Psoas muscle (tissue), 8 donors: ENCODE results near the gene RUFY3. TPM values are rescaled to one million over a fixed set of nuclear protein-coding genes. Genes with fewer than 3 reads are reported as not detected.
"Not testable (repeated sequence)": the region's sequence is repeated elsewhere in the genome, so short reads cannot be mapped to it uniquely, and the experiment has no call there.

Experiments
- ATAC-seq, 4 donors: fragments of 200-7000 bp; cut with Tn5 transposase; one replicate each; pipeline ENCODE4 v1.9.1; 2020; ENCODE audit warnings: moderate library complexity in 3 of 4, mild to moderate bottlenecking in 2 of 4
- DNase-seq, 2 donors: peaks; one replicate each; pipeline ENCODE4 v3.0.0-alpha.2; 2020
- H3K27ac ChIP-seq: fragments of 200-600 bp; one replicate; pipeline ENCODE4 v1.8.0; 2022
- H3K27me3 ChIP-seq, 3 donors: fragments of 200-600 bp in 1 of 3; one replicate each; pipeline versions ENCODE4 v1.6.1 to v1.8.0; 2013 to 2022; ENCODE audit warnings: low read length in 2 of 3, mild to moderate bottlenecking in 2 of 3, moderate library complexity in 1 of 3; ENCODE audit not compliant: insufficient read depth in 3 of 3
- H3K36me3 ChIP-seq, 2 donors: fragments of 200-600 bp in 1 of 2; one replicate each; pipeline versions ENCODE4 v1.6.1 to v1.8.0; 2013 to 2022; ENCODE audit warnings: low read depth in 1 of 2, mild to moderate bottlenecking in 1 of 2, moderate library complexity in 1 of 2; ENCODE audit not compliant: insufficient read depth in 1 of 2
- H3K4me1 ChIP-seq: fragments of 200-600 bp; one replicate; pipeline ENCODE4 v1.8.0; 2022
- H3K4me3 ChIP-seq: fragments of 200-600 bp; one replicate; pipeline ENCODE4 v1.8.0; 2022; ENCODE audit warnings: mild to moderate bottlenecking
- H3K9me3 ChIP-seq: fragments of 200-600 bp; one replicate; pipeline ENCODE4 v1.8.0; 2022
- whole genome bisulfite sequencing, 3 donors: extraction: QIAGEN DNeasy Blood & Tissue Kit; methylation state at CpG; one replicate each; pipeline versions ENCODE4 v1.1.6 to v1.1.7; 2013; 5-methylcytosine and 5-hydroxymethylcytosine counted together
- intact Hi-C, 2 donors: fragments of 100-400 bp; cut with DNase I; formaldehyde crosslinking; loops; one replicate each; pipeline versions ENCODE4 v1.11.0 to v1.14.2; 2022
- polyA plus RNA-seq, 3 donors: library from polyadenylated mRNA; stranded (reverse); fragments of 200-250 nt; gene quantifications; one replicate each; pipeline ENCODE4 v1.2.3, GENCODE V29; 2013
- total RNA-seq, 4 donors: library from RNA; stranded (reverse); fragmentation: NEBNext Ultra II Directional in 2 of 4; extraction: Animal tissue kit (Norgen Biotek cat#: 25700) in 2 of 4; gene quantifications; one replicate each; pipeline versions ENCODE4 v1.2.1 to v1.2.4, GENCODE V29; 2021 to 2023
- TF ChIP-seq, protein P1 (sequence below): fragments of 200-600 bp; IDR thresholded peaks from one replicate; pipeline ENCODE4 v1.8.0; 2022; ENCODE audit warnings: antibody characterized with exemption
- donor health status: healthy with polysubstance abuse.
- donor health status: DM: no; HTN: no; CAD: no; lungs with moderate emphysema.
- donor health status: Bipolar disorder and iron deficiency.
- donor health status: healthy.
- donor health status: DM: yes; HTN: yes; CAD: no.
- donor health status: DM: no; HTN: no; CAD: no.
- donor health status: DM: no; HTN: no; CAD: no.
- donor health status: DM: yes; HTN: yes; CAD: no.

The RUFY3 gene
- total and polyA plus RNA-seq, 7 donors = 15.1 to 53.7 (median 35.2) TPM

DNA sequence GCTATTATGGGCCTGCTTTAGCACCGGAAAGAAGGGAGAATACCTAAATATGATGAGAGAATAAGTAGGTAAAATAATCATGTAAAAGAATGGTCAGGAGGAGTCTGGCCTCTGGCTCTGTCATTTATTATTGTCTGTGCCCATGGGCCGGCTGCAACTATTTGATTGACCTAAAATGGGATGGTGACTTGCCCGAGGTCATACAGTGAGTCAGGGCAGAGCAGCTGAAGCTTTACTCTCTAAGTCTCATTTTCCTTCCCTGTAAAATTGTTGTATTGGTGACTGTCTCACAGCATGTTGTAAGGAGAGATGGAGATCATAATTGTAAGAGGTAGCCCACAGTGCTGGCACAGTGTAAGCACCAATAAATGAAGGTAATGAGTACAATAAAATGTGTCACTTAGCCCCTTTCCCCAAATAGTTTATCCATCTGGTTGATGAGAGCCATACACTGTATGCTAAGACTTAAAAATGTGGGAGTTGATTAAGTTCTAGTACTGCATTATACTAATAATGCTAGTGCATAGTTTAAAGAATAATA, 39.6 kb downstream of the RUFY3 start:
- Histone ChIP-seq H3K4me3 (no peak overlapping the region), H3K9me3 (no peaks in the 10 kb centered on the region), H3K36me3 (peaks cover 0 to 40% of the 10 kb centered on the region in 2 donors), H3K27ac (no peak overlapping the region), H3K4me1 (no peaks in the 10 kb centered on the region), H3K27me3 (no peaks in the 10 kb centered on the region)
- WGBS, 3 donors = 84 to 93% (median 87%) methylated on average over 3 of the region's 3 CpGs
- TF ChIP-seq, protein P1, sequence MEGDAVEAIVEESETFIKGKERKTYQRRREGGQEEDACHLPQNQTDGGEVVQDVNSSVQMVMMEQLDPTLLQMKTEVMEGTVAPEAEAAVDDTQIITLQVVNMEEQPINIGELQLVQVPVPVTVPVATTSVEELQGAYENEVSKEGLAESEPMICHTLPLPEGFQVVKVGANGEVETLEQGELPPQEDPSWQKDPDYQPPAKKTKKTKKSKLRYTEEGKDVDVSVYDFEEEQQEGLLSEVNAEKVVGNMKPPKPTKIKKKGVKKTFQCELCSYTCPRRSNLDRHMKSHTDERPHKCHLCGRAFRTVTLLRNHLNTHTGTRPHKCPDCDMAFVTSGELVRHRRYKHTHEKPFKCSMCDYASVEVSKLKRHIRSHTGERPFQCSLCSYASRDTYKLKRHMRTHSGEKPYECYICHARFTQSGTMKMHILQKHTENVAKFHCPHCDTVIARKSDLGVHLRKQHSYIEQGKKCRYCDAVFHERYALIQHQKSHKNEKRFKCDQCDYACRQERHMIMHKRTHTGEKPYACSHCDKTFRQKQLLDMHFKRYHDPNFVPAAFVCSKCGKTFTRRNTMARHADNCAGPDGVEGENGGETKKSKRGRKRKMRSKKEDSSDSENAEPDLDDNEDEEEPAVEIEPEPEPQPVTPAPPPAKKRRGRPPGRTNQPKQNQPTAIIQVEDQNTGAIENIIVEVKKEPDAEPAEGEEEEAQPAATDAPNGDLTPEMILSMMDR = no peak
- DNase-seq (no peak), ATAC-seq (peak in 2 of 4 donors; percentile 36 to 74)
- intact Hi-C loops = no loop called here

DNA sequence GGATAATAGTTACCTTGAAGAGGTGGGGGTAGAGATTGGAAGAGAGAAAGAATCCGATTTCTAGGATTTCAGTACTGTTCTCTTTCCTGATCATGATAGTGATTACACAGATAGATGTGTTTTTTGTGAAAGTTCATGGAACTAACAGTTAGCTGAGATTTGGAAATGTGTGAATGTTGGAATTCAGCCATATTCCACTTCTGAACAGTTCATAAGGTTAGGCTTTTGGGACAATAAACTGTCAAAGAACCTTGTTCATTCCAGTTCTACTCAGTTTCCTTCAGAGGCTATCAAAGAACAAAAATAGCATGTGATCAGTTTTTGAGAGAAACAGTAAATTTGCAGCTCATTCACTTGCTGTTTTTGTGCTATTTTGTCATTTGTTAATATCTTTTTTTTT, 43.6 kb downstream of the RUFY3 start:
- no peak overlapping the region for H3K27ac ChIP-seq
- no peaks in the 10 kb centered on the region for H3K4me1 ChIP-seq
- H3K36me3 ChIP-seq = peaks cover 0 to 73% of the 10 kb centered on the region in 2 donors
- TF ChIP-seq, protein P1 = no peak
- intact Hi-C loops = no loop called here
- no peaks in the 10 kb centered on the region for H3K9me3 ChIP-seq
- ATAC-seq (no peak), DNase-seq (no peak)
- H3K4me3 ChIP-seq = no peak overlapping the region
- no peaks in the 10 kb centered on the region for H3K27me3 ChIP-seq
- 95 to 100% (median 100%) methylated on average over 1 of the region's 1 CpG for WGBS, 3 donors

DNA sequence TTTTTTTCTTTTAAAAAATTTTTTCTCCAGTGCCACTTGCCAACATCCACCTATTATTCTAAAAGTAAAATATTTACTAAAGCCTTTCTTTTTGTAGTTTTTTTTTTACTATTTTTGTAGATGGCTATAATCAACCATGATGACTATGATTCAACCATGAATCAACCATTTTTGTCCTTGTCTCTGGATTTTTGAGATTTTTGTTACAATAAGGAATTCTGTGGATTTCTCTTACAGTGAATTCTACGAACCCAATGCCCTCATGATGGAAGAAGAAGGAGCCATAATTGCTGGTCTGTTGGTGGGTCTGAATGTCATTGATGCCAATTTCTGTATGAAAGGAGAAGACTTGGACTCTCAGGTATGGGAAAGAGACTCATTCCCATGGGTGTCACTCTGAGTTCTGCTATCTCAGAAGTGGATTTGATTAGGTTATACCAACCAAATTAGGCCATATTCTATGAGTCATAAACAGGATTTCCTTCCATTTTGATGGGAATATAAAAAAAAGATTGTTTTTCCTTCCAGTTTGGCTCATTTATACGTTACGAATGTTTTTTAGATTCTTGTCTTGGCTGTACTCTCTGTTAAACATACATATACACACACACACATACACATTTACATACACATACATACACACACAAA, 46.7 kb downstream of the RUFY3 start:
- Histone ChIP-seq H3K4me1 (no peaks in the 10 kb centered on the region), H3K27me3 (no peaks in the 10 kb centered on the region), H3K9me3 (no peaks in the 10 kb centered on the region), H3K4me3 (no peak overlapping the region), H3K27ac (no peak overlapping the region), H3K36me3 (peaks cover 0 to 92% of the 10 kb centered on the region in 2 donors)
- TF ChIP-seq, protein P1 = no peak
- ATAC-seq (no peak), DNase-seq (no peak)
- intact Hi-C loops = no loop called here
- 77 to 89% (median 87%) methylated on average over 3 of the region's 3 CpGs for WGBS, 3 donors

DNA sequence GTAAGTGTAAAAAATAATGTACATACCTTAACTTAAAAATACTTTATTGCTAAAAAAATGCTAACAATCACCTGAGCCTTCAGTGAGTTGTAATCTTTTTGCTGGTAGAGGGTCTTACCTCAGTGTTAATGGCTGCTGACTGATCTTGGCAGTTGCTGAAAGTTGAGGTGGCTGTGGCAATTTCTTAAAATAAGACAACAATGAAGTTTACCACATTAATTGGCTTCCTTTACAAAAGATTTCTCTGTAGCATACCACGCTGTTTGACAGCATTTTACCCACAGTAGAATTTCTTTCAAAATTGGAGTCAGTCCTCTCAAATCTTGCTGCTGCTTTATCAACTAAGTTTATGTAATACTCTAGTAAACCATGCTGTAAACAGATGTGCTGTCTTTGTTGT, 47.6 kb downstream of the RUFY3 start:
- DNase-seq, ATAC-seq, intact Hi-C loops, H3K27me3 ChIP-seq, H3K4me1 ChIP-seq, H3K4me3 ChIP-seq, H3K9me3 ChIP-seq, H3K27ac ChIP-seq: not testable (repeated sequence)
- WGBS, 3 donors = 42 to 99% (median 94%) methylated on average over 1 of the region's 1 CpG
- H3K36me3 ChIP-seq = peaks cover 0 to 92% of the 10 kb centered on the region in 2 donors

DNA sequence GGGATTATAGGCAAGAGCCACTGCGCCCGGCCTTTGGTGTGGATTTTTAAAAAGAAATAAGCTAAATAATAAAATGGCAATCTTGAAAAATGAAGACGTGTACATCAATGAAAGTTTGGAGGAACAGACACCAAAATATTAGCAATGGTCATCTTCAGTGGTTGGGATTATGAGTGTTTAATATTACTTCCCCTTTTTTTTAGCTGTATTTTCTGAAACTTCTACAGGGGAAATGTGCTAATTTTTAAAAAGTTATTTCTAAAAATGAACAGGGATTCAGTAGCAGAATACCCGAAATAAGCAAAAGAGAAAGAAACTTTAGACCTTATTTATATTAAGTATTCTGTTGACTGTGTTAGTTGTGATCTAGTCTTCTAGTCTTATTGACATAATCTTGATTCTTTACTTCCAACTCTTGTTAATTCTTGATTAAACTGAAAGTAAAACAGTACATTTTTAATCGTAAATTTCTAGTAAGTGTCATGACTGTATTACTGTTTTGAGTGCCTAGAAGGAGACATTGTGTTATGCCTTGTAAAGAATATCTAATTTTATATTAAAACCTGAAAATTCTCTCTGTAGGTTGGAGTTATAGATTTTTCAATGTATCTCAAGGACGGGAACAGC, 51.3 kb downstream of the RUFY3 start:
- 91 to 96% (median 93%) methylated on average over 6 of the region's 6 CpGs for WGBS, 3 donors
- no peak for DNase-seq
- Histone ChIP-seq H3K27ac (no peak overlapping the region), H3K4me3 (no peak overlapping the region), H3K4me1 (no peaks in the 10 kb centered on the region), H3K27me3 (no peaks in the 10 kb centered on the region), H3K36me3 (peaks cover 0 to 98% of the 10 kb centered on the region in 2 donors), H3K9me3 (no peaks in the 10 kb centered on the region)
- TF ChIP-seq, protein P1 = no peak
- no peak for ATAC-seq
- intact Hi-C loops = no loop called here
